Right ventricle myocardium superior (tissue), 1 donor: ENCODE data around the gene MAGEA1. TPM values are rescaled to one million over a fixed set of nuclear protein-coding genes. Genes with fewer than 3 reads are reported as not detected.
"Not testable (repeated sequence)": the region's sequence is repeated elsewhere in the genome, so short reads cannot be mapped to it uniquely, and the experiment has no call there.

Source experiments
- ATAC-seq: fragments of 200-7000 bp; cut with Tn5 transposase; one replicate; pipeline ENCODE4 v1.9.1; 2020; ENCODE audit warnings: mild to moderate bottlenecking; ENCODE audit not compliant: poor library complexity
- DNase-seq: peaks from one replicate; pipeline ENCODE4 v3.0.0-alpha.2; 2020
- intact Hi-C: fragments of 100-400 bp; cut with DNase I; formaldehyde crosslinking; loops from one replicate; pipeline ENCODE4 v1.11.2; 2022
- long read RNA-seq: library from polyadenylated mRNA; unstranded; transcript quantifications from one replicate; pipeline ENCODE4 v2.0.0, GENCODE V29; 2021
- total RNA-seq: library from RNA; stranded (reverse); fragmentation: NEBNext Ultra II Directional; extraction: Animal tissue kit (Norgen Biotek cat#: 25700); gene quantifications from one replicate; pipeline ENCODE4 v1.2.1, GENCODE V29; 2021
- donor health status: DM: no; HTN: yes; CAD: no; lungs with severe emphysema.

The MAGEA1 gene, protein sequence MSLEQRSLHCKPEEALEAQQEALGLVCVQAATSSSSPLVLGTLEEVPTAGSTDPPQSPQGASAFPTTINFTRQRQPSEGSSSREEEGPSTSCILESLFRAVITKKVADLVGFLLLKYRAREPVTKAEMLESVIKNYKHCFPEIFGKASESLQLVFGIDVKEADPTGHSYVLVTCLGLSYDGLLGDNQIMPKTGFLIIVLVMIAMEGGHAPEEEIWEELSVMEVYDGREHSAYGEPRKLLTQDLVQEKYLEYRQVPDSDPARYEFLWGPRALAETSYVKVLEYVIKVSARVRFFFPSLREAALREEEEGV
- not detected for total RNA-seq
- long read RNA-seq, result 0 reads

DNA sequence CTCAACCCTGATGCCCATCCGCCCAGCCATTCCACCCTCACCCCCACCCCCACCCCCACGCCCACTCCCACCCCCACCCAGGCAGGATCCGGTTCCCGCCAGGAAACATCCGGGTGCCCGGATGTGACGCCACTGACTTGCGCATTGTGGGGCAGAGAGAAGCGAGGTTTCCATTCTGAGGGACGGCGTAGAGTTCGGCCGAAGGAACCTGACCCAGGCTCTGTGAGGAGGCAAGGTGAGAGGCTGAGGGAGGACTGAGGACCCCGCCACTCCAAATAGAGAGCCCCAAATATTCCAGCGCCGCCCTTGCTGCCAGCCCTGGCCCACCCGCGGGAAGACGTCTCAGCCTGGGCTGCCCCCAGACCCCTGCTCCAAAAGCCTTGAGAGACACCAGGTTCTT is at the start of gene MAGEA1:
MAGEA1 (plus strand) TSS at position 154 of the 400 bp plus-strand sequence. CDS start 3,106 bp downstream, outside the sequence.
- intact Hi-C loops, result no loop called here
- ATAC-seq (no peak), DNase-seq (no peak)

DNA sequence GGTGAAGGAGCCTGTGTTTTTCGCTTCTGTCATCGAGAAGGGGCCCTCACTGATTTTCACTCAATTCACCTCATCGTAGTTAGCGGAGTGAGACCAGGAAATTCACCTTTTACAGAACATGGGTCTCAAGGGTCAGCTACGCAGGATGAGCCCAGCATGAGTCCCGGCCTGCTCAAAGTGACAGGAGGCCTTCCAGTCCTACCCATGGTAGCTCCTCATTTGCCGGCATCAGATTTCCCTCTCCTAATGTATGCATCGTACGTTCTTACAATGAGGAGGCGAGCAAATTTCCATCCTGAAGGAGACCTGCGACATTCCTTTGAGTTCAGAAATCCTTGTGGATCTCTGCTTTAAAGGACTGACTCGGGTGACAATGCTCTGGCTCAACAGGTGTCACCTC is 46.2 kb upstream of the MAGEA1 start:
- DNase-seq, intact Hi-C loops, ATAC-seq: not testable (repeated sequence)

DNA sequence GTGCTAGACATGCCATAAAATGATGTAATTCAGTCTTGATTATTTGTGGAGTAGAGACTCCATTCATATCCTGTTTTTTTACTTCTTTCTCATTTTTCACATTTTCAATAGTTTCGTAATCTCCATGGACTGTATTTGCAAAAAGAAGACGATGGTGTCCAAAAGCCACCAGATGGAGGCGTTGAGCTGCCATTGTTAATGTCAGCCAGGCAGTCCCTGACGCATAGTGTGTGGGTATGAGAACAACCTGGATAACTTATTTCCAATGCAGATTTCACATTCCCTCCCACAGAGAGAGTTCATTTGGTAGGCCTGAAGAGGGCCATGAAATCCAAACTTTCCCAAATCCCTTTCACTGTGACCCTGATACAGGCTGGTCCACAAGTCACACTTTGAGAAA is 40.0 kb upstream of the MAGEA1 start:
- ATAC-seq, intact Hi-C loops, DNase-seq: not testable (repeated sequence)

DNA sequence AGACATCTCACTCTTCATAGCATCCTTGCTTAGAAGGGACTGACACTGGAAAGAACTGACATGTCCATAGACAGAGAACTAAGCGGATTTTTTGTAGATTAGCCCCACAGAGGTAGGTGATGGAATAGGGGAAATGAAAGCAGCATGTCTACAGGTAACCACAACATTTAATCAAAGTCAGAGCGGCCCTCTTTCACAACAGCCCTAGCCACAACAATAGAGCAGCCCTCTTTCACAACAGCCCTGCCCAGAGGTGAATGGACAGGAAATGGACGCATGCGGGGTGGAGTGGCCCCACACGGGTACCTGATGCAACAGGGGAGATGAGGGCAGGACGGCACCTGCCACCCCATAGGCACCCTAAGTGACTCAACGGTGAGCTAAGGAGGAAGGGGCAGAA is 32.8 kb upstream of the MAGEA1 start:
- ATAC-seq, intact Hi-C loops, DNase-seq: not testable (repeated sequence)

DNA sequence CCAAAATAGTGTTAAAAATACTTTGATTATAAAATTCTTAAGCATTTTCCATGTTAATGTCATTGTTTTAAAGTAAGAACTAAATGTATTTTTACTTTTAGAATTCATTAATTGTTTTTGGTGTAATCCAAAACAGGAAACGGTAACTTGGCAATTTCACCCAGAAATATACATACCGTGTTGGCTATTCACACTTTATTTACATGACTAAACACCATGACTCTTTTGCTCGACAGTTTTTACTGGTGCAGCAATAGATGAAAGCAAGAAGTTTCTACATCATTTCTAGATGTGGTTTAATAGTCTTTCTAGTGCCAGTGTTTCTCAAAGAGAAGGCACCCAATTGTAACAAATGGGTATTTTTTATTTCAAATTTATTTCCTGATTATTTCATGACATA is 25.6 kb upstream of the MAGEA1 start:
- no peak for ATAC-seq
- DNase-seq, result no peak
- intact Hi-C loops, result no loop called here

DNA sequence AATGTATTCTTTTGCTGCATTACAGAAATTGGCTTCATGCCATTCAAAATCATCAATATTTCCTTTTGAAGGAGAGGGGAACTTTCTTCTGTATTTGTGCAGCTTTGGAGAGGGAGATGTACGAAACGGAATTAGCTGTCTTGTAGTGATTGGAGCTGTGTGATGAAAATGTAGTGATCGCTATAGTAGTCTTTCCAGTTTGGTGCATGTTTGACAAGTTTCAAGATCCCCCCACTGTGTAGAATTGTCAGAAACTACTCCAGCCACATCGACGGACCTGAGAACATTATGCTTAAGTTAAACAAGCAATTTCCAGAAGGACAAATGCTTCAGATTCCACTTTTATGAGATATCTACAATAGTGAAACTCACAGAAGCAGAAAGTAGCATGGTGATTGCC is 21.6 kb upstream of the MAGEA1 start:
- ATAC-seq (no peak), DNase-seq (no peak)
- intact Hi-C loops, result no loop called here

DNA sequence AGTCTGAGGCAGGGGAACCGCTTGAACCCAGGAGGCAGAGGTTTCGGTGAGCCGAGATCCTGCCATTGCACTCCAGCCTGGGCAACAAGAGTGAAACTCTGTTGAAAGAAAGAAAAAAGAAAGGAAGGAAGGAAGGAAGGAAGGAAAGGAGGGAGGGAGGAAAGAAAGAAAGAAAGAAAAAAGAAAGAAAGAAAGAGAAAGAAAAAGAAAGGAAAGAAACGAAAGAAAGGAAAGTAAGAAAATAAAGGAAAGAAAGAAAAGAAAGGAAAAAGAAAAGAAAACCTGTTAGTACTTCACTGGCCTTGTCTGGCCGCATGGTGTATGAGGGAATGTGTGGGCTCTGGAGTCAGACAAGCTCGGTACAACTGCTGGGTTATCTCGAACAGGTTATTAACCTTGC is 20.8 kb upstream of the MAGEA1 start:
- intact Hi-C loops, result no loop called here
- DNase-seq, result no peak
- ATAC-seq, result no peak

DNA sequence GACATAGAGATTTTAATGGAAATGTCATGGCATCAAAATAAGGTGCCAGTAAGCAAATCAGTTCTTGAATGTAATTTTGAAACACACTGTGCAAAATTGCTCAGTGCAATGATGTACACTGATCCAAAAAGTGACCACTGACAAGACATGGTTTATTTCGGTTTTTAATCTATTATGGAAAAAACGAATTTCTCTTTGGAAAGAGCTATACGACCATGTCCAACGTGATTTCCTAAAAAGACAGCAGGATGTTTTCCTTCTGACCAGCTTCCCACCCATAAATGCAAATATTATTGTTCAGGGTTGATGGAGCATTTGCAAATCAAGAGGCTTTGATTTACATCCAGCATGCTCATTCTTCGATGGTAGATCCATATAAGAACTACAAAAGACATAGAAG is 17.1 kb upstream of the MAGEA1 start:
- intact Hi-C loops, result no loop called here
- ATAC-seq (no peak), DNase-seq (no peak)

DNA sequence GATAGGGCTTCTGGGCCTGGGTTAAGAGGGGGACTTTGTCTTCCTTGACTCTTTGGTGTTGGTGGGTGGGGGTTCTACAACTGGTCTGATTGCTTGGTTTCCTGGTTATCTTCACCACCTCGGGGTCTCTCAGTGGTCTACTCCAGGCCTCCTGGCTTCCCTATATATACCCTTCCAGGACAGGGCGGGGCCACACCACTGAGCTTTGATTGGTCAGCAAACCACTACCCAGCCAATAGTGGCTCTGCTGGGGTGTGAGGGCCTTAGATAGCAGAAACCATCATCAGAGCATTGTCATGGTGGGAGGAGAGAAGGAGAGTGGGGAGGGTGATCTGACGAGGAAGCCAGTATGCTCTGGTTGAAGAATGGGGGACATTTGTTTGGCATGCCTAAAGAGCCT is 14.4 kb upstream of the MAGEA1 start:
- intact Hi-C loops, result no loop called here
- ATAC-seq (no peak), DNase-seq (no peak)

DNA sequence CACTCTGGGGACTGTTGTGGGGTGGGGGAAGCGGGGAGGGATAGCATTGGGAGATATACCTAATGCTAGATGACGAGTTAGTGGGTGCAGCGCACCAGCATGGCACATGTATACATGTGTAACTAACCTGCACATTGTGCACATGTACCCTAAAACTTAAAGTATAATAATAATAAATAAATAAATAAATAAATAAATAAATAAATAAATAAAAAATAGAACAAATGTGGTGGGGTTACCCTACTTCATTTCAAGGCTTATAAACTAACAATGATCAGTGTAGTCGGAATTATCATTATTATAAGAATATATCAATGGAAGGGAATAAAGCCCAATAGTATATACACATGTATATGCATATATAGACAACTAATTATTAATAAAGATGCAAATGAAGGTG is 10.7 kb upstream of the MAGEA1 start:
- ATAC-seq, intact Hi-C loops, DNase-seq: not testable (repeated sequence)

DNA sequence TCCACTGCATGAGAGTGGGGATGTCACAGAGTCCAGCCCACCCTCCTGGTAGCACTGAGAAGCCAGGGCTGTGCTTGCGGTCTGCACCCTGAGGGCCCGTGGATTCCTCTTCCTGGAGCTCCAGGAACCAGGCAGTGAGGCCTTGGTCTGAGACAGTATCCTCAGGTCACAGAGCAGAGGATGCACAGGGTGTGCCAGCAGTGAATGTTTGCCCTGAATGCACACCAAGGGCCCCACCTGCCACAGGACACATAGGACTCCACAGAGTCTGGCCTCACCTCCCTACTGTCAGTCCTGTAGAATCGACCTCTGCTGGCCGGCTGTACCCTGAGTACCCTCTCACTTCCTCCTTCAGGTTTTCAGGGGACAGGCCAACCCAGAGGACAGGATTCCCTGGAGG is 2.7 kb downstream of the MAGEA1 start:
- DNase-seq, result no peak
- intact Hi-C loops, result no loop called here
- ATAC-seq, result no peak

DNA sequence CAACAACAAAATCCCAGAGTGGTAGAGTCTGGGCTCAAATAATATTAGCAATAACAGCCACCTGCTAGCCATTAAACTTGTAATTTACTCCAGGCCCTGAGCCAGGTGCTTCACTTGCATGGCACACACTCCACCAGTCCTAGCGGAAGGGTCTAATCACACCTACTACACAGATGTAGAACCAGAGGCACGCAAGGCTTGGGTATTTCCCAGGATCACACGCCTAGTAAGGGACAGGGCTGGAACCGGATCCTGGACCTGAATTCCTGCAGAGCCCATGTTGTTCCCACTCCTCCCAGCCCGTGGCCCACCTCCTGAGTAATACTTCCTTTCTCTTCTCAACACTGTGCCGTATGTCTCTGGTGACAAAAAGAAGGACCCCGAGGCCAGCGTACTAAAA is 5.7 kb downstream of the MAGEA1 start:
- DNase-seq (no peak), ATAC-seq (no peak)
- intact Hi-C loops, result no loop called here

DNA sequence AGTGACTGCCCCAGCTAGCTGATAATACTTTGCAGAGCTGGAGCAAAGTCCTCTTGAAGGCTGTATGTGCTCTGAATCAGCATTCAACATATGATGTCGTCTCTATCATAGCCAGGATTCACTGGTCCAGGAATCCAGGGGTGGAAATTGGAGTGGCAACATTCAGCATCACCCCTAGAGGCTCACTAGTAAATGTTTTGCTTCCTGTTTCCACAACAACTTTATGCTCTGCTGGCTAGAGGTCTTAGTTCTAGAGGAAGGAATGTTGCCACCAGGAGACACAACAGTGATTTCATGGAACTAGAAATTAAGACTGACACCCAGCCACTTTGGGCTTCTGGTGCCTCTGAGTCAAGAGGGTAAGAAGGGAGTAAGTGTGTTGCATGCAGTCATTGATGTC is 11.3 kb downstream of the MAGEA1 start:
- intact Hi-C loops, result no loop called here
- ATAC-seq (no peak), DNase-seq (no peak)

DNA sequence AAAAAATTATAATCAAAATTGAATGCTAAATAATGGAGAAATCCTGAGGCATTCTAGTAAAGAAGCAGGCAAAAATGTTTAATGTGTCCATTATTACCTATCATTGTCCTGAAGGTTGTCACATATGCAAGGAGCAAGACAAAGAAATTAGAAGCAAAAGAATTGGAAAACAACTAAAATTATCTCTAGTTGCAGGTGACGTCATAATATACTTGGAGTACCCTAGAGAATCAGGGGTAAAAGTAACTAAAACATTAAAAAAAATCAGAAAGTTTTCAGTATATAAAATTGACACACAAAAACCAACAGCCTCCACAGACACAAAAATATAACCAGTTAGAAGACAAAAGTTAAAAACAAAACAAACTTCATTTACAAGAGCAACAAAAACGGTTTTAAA is 21.4 kb downstream of the MAGEA1 start:
- ATAC-seq (no peak), DNase-seq (no peak)
- intact Hi-C loops, result no loop called here

DNA sequence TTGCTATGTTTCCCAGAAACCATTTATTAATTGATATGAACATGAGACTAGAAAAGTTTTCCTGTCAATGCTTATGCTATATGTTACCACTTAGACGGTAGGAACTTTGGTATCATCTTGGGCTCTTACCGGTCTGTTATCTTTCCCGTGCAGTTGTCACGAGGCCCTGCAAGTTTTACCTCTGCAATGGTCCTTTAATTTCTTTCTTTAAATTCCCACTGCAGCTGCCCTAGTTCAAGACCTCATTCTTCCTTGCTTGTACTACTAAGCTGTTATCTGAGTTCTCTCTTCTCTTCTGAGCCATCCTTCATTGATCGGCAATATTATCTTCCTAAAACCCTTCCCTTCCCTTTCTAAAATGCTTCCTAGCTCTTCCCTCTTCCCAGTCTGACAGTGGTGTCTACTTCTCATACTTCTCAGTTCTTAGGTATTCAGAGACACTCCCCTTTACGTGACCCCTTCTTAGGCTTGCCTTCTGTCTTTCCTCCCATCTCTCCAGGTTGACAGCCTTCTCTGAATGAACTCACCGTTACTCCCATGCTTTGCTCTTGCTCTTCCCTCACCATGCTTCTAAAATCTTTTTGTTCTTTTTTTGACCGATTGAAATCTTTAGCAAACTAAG is 27.5 kb downstream of the MAGEA1 start:
- no peak for DNase-seq
- intact Hi-C loops, result no loop called here
- no peak for ATAC-seq

DNA sequence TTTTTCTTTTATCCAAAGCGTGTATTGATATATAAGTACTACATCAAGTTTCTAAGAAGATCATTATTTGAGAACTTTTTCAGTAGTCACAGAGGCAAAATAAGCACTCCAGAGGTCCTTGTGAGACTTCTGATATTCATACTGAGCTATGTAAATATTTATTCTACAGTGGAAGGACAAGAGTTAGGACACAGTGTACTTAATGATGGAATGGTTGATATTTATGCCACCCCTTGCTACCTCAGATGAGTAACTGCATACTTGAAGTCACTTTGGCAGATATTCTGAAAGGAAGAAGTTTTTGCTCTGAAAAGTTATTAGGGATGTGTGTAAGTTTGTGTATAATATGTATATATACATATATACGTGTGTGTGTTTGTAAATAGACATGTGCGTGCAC is 30.3 kb downstream of the MAGEA1 start:
- no peak for ATAC-seq
- intact Hi-C loops, result no loop called here

DNA sequence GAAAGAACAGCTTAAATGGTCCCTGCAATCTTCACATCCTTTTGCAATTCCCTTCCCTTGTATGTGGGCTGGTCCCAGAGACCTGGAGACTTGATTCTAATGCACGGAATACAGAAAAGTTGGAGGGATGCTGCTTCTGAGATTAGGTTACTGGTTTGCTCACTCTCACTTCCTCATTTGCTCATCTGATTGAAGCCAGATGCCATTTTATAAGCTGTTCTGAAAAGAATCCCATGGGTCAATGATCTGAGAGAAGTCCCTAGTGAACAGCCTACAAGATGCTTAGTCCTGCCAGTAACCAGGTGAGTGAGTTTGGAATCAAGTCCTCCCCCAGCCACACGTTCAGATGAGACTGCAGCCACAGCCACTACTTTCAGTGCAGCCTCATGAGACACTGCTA is 35.9 kb downstream of the MAGEA1 start:
- DNase-seq (no peak), ATAC-seq (no peak)
- intact Hi-C loops, result no loop called here

More for the DNA sequence above, 30.3 kb downstream of the MAGEA1 start:
- DNase-seq, result no peak

DNA sequence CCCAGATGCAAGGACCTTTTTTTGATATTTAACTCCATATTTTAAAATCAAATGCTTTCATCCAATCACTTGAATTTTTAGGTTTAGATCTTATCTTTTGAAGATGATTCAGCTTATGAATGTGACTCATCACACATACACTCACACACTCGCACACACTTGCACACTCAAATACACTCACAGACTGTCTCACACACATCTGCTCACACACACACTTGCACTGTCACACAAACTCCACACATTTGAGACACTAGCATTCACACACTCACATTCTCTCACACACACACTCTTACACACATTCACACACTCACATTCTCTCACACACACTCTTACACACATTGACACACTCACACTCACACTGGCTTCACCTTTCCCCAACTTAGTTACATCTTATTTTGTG is 37.8 kb downstream of the MAGEA1 start:
- ATAC-seq (no peak), DNase-seq (no peak)
- intact Hi-C loops, result no loop called here

DNA sequence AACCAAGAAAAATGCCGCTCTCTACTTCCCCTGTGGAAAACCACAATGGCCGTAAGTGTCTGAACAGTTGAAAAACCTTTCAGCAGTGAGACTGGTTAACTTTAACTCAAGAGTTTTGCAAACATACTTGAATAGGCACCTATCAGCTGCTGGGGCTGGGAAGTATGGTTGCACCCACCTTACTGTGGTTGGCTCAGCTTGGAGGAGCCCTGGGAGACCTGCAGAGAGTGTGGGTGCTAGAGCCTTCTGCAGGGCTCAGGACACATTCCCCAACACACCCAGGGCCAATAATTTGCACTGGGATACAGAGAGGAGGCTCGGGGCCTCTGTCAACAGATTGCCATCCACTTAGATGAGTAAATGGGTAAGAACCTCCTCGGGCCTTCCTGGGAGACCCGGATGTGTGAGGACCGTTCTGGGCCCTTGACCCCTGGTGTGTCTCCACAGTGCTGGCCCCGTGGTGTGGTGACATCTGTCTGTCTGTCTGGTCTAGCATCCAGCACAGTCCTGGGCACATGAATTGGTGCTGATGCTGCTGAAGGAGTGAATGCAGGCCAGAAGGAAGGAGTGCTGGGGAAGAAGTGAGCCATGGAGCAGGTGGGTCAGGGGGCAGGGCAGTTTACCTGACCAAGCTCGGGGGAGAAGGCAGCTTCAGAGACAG is 46.5 kb downstream of the MAGEA1 start:
- intact Hi-C loops, result no loop called here
- no peak for DNase-seq

More for the DNA sequence above, 46.5 kb downstream of the MAGEA1 start:
- ATAC-seq, result no peak
